NCI-H82 treated with DMSO at 0.1 percent for 48 hours (cell line): ENCODE results near the gene DIPK2A.

Experiments used
- DNase-seq: peaks from one replicate; lab custom pipeline; 2025; ENCODE audit not compliant: unreplicated experiment; lab: John Stamatoyannopoulos, UW

DIPK2A gene, protein sequence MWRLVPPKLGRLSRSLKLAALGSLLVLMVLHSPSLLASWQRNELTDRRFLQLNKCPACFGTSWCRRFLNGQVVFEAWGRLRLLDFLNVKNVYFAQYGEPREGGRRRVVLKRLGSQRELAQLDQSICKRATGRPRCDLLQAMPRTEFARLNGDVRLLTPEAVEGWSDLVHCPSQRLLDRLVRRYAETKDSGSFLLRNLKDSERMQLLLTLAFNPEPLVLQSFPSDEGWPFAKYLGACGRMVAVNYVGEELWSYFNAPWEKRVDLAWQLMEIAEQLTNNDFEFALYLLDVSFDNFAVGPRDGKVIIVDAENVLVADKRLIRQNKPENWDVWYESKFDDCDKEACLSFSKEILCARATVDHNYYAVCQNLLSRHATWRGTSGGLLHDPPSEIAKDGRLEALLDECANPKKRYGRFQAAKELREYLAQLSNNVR

DNA sequence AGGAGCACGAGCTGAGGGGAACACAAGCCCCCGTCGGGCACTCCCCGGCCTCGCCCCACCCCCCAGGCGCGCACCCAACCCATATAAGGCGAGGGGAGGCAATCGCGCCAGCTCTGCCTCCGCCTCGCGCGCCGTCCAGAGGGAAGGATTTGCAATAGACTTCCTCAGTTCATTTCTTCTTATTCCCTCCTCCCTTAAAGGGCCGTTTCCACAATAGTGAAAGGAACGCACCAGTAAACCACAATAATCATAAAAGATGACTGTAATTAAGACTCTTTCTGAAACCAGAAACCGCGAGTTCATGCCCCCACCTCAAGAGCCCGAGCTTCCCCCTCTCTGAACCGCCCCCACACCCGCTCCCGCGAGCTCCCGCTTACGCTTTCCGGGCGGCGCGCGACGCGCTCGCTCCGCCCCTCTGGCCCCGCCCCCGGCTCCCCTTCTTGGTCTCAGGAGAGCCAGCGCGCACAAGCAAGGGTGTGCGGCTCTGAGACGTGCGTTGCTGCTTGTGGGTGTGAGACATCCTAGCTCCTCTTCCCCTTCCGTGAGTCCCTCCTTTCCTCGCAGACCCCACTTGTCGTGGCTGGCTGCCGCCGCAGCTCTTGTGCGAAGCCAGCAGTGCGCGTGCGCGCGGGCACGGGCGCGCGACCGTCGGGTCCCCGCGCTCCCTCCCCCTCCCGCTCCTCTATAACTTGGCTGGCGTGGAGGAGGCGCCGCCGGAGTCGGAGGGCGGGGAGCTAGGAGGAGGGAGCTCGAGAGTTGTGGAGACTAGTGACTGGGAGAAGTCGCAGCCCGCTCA, at the start of gene DIPK2A:
DIPK2A (plus strand) TSS at position 465 of the 796 bp plus-strand sequence. CDS start 510 bp downstream, outside the sequence.
- DNase-seq = peak; percentile 98

DNA sequence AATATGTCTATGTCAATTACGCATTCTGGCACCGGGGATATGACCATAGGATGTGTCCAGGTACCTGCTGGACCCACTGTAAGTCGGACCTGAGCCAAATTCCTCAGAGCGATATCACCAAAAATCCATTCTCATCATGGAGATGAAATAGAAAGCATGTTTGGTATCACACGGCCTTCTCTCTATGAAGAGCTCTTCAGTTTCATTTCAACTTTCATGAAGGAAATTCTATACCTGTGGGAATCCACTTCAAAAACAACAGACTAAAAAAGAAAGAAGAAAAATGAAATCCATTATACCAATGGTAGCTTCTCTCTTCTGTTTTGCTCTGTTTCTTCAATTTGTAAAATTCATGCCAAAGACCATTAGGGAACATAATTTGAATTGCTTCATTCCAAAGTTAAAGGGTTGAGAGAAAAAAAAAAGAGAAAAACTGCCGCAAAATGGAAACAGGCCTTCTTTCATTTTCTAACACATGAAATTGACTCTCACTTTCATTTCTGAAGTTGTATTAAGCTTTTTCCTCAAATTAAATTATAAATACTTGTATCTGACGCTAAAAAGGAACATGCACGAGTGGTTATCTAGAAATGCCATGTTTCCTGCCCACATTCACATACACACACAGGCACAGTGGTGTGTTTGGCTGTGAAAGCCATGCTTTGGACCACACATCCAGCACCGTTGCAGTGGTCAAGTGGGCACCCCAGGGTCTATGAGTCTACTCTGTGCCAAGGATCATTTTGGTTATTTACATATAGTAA, 46.9 kb upstream of the DIPK2A start:
- DNase-seq = no peak

DNA sequence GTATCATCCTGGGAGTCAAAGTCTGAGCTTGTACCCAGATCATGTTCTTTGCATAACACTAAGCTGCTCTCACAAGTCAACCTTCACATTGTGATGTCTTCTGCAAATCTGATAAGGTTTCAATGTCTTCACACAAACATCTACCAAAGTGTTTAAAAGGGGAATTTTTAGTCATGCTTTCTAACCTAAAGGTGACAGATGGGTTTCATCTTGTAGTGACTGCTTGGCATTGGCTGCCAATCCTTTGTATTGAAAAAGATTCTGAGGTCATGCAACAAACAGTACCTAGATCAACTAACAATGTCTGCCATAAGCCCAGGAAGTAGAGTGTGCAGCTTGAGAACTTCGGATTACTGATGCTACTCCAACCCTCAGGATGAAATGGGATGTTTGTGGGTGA, 43.6 kb upstream of the DIPK2A start:
- no peak for DNase-seq

DNA sequence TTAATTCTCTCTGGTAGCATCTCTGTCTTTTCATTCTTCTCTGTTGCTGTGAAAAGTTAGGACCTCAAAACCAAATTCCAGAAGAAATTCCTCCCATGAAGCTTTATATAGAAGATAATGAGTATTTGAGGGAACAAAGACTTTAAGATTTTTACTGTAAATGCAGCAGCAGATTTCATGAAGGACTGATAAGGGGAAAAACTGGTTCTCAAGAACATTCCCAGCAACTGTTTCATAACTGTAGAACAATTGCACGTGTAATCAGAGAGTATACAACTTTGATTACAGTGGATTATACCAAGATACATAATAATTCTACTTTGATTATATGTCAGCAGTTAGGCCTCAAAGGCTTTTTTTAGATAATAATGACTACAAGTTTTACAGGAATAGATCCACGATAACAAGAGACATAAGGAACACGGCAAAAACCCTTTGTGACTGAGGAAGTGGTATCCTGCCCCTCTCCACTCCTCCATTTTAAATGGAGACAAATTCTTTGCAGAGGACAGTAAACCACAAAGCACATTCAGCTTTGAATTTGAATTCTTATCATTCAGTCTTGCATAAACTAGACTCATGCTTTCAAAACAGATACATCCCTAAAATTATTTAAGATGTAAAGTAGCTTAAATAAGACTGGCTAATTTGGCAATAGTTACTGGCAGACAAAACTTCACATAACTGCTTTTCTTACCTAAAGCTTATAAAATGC, 42.9 kb upstream of the DIPK2A start:
- no peak for DNase-seq

DNA sequence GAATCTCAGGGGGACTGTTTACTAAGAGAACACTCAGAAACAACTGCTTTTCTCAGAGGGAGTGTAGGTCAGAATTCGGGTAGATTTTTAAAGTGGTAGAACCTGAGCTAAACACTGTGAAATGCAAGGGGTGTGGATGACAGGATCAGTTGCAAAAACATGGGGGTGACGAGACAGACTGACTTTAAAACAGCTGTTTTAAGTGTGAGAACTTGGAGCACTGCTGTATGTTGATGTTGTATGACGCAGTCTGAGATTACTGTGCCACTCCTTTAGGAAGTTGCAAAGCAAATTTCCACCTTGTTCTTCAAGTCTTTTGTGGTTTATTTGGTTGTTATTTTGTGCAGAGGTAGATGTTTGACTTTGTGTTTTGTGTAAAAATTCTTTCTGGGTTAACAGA, 36.8 kb upstream of the DIPK2A start:
- no peak for DNase-seq

DNA sequence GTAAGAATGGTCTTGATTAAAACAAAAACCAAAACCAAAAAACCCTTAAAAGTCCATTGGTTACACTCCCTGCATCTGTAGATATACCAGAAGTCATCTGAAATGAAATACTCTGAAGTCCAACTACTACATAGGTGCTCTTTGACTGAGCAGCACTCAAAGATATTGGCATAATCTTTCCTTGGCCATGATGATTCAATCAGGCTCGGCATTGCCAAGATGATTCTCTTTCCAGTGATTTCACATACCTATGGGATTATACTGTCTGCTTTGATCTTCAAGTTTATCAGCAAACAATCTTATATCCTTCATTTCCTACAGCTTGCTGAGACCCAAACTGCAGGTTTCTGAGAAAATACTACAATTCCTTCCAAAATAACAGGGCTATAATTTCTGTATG, 35.9 kb upstream of the DIPK2A start:
- DNase-seq = no peak

DNA sequence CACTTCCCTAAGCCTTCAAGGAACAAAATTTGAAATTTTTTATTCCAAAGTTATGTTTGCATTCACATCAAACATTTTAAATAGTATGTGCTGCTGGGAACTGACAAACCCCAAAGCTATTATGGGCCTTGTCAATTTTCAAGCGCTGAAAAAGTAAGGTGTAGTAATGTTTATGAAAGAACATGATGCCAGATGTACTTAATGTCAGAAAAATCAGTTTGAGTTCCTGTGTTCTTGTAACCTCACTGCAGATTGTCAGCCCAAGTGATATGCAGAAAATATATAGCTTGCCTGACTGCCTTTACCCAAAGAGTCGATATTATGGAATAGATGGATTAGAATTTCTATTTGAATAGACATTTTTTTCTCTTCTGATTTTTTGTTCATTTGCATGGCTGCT, 20.8 kb upstream of the DIPK2A start:
- no peak for DNase-seq

DNA sequence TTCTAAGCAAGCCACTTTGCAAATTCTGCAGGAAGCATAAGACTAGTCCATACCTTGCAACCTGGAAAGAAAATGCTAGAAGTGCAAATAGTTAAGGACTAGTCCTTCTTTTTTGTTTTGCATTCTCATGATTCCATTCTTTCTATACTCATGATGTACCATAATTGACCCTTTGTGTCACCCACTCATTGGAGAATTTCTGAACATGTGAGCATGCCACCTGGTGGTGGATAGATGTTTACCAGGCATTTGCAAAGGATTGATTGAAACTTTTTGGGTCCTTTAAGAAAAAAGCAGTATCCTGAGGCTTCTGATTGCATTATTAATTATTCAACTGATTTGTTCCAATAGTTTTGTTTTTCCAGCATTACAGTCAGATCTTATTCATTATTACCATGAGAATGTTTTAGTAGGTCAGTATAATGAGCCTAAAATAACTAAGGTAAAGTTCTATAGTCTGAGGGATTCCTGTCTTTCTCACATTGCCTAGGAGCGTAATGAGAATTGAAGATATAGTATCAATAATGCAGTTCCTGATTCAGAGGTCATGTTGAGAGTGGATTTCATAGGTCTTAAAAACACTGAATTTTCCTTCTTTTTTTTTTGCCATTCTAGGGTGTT, 20.2 kb upstream of the DIPK2A start:
- no peak for DNase-seq

DNA sequence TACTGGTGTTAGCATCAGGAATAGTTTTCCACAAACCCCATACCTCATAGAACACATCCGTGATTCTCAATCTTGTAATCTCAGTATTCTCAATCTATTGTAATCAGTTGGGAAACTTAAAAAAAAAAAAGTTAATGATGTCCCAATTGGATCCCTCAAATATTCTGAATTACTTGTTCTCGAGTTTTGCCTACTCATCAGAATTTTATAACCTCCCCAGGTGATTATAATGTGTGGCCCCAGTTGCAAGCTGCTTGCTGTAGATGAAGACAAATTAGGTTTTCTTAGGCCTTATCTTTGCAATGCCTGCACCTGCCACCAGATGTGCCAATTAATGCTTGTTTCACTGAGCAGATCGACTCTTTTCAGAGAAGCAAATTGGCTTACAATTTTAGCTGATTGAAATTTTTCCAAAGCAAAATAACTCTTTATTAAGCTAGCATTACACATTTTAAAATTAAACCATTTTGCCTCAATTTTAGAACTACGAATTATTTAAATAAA, 19.0 kb upstream of the DIPK2A start:
- DNase-seq = no peak

DNA sequence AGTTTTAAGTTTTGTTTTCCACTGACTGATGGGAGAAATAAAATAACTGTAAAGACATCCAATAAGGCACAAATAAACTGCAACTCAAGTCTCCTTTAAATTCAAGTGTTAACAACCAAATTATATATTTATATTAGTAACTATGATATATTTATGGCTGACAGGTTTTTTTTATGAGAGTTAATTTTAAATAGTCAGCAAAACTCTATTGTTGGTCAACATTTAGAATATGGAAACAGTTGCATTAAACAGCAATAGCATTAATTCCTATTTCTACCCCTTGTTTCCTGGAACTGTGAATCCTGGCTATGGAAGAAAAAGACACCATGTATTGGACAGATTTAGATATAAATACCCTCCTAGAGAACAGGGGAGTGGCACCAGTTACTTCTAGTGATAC, 16.5 kb upstream of the DIPK2A start:
- DNase-seq = no peak

DNA sequence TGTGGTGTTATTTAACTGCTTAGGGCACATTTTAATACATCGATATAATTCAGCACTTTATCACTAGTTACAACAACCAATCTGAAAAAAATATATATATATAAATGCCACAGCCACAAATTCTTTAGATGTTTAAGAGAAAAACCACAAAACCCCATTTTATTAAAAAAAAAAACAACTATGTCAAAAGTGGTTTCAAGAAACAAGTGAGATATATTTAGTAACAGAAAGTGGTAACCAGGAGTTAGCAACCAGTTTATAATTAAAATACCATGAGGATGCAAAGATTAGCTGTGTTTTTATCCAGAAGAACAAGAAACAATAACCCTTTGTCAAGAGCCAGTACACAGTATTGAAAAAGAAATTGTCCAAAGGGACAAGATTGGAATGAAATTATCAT, 14.8 kb upstream of the DIPK2A start:
- no peak for DNase-seq

DNA sequence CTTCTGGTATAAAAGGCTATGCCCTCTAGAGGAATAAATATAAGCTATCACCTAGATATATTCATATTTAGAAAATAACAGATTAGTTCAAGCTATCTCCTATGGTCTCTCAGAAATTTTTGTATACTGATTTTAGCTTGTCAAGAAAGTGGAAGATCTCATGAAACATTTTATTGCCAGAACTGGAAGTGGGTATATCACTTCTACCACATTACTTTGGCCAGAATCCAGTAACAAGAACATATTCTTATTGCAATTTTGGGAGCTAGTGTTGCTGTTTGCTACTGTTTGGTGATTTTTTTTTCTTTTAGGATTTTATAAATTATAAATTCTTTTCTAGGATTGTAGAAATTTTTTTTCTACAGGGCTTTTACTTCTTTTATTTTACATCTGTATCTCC, 14.2 kb upstream of the DIPK2A start:
- DNase-seq = no peak

DNA sequence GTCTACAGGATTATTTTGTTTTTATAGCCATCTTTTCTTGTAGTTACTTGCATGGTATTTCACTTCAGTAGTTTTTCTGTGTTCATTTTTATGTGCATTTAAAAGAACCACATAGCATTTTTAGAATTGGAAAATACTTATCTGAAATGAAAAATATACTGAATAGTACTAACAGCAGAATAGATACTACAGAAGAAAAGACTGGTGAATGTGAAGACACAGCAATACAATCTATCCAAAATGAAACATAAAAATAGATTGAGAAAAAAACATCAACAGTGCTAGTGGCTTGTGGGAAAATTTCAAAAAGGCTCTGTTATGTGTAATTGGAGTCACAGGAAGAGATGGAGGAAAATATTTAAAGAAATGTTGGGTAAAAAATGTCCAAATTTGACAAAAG, 12.7 kb upstream of the DIPK2A start:
- DNase-seq = no peak

DNA sequence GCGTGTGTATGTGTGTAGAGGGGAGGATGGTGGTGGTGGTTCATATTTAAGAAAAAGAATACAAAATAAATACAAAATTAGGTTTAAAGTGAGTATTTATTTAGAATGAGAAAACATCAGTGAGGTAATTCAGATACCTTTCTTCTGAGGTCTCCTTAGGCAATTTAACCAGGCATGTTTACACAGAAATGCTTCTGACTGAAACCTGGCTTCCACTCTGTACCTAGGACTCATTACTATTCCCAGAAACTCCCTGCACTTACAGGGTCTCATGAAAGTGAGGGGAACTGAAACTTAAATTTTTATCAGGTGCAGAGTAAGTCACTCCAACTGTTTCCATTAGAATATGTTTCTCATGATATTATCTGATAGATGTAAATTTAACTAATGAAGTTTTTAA, 10.3 kb upstream of the DIPK2A start:
- DNase-seq = no peak

DNA sequence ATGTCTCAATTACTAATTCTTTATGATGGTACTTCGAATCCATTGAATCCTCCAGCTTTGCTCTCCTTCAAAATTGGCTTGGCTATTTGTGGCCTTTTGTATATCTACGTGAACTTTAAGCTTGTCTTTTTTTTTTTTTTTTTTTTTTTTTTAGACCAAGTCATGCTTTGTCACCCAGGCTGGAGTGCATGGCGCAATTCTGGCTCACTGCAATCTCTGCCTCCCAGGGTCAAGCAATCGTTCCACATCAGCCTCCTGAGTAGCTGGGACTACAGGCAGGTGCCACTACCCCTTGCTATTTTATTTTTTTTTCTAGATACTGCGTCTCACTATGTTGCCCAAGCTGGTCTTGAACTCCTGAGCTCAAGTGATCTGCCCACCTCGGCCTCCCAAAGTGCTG, 7.7 kb upstream of the DIPK2A start:
- no peak for DNase-seq

DNA sequence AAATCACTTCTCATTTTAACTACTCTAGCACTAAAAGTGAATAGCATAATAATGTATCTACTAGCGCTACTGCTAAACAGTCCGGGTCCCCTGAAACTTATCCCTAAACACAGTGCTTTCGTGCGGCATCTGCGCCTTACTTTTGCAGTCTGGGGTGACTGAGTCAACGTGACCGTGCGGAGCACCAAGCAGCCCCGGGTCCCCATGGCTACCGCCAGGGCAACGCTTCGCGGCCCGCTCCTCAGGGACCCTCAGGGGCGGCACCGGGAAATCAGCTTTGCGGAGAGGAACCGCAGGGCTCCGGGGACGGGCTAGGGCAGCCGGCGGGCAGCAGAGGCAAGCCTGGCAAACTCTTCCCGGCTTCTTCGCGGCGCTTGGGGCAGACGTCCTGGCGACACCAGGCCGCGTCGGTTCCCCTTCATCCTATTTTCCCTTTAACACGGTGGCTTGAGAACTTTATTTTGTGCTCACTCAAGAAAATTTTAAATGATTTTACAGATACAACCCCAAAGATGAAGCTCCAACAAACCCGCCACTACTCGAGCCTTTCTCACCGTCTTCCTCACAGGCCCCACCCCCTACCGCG, 757 bp upstream of the DIPK2A start:
- DNase-seq = peak; percentile 67

DNA sequence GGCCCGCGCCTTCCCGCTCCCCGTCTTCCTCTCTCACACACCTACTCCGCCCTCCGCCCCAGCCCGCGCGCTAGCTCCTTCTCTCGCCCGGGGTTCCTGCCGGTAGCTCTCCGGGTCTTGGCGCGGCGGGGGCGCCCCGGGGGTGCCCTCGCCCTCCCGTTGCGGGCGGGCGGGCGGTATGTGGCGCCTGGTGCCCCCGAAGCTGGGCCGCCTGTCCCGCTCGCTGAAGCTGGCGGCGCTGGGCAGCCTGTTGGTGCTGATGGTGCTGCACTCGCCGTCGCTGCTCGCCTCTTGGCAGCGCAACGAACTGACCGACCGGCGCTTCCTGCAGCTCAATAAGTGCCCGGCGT, 507 bp downstream of the DIPK2A start:
- DNase-seq = no peak

DNA sequence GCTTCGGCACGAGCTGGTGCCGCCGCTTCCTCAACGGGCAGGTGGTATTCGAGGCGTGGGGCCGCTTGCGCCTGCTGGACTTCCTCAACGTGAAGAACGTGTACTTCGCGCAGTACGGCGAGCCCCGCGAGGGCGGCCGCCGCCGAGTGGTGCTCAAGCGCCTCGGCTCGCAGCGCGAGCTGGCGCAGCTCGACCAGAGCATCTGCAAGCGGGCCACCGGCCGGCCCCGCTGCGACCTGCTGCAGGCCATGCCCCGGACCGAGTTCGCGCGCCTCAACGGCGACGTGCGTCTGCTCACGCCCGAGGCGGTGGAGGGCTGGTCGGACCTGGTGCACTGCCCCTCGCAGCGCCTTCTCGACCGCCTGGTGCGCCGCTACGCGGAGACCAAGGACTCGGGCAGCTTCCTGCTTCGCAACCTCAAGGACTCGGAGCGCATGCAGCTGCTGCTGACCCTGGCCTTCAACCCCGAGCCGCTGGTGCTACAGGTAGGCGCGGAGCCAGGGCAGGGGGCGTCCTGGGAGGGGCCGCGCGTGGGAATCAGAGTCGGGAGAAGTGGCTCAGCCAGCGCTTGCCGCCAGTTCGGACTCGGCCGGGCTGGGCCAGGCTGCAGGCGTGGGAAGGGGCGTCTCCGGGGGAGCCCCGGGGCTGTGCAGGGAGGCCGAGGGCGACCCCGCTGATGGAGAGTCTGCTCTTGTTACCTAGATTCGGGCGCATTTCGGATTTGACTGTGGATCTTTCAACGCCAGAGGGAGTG, 1.1 kb downstream of the DIPK2A start:
- DNase-seq = no peak

DNA sequence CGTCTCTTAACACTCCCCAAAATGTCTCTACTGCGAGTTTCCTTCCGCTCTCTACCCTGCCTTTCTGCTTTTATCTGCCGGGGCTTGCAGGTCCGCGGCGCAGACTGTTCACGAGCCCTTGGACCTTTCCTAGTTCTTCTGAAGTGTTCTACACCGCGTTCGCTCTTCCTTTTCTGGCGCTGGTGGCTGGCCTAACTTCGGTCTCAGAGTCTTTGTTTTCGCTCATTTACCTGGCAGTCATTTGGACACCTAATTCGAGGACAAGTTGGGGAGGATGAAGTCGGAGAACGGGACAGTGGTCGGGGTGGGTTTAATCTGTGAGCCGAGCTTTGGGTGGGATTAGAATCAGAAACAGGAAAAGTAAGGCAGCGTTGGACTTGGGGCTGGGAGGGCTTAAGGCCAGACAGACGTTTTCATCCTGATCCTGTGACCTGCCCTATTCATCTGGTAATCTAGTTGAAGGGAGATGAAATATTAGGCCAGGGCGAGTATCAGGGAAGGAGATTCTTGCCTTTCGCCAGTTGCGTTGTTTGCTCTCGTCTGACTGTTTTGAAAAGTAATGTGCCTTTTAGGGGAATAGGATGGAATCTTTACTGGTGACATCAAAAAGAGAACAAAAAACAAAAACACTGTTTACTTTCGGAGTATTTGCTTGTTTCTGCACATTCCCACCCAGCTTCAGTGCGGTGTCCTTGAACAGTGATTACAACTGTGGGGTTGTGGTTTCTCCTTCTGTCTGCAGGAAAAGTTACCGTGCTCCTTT, 1.8 kb downstream of the DIPK2A start:
- peak; percentile 78 for DNase-seq
